ENCODE results near the gene CALCOCO1. TPM values are rescaled to one million over a fixed set of nuclear protein-coding genes. Genes with fewer than 3 reads are reported as not detected.

CALCOCO1 gene, protein sequence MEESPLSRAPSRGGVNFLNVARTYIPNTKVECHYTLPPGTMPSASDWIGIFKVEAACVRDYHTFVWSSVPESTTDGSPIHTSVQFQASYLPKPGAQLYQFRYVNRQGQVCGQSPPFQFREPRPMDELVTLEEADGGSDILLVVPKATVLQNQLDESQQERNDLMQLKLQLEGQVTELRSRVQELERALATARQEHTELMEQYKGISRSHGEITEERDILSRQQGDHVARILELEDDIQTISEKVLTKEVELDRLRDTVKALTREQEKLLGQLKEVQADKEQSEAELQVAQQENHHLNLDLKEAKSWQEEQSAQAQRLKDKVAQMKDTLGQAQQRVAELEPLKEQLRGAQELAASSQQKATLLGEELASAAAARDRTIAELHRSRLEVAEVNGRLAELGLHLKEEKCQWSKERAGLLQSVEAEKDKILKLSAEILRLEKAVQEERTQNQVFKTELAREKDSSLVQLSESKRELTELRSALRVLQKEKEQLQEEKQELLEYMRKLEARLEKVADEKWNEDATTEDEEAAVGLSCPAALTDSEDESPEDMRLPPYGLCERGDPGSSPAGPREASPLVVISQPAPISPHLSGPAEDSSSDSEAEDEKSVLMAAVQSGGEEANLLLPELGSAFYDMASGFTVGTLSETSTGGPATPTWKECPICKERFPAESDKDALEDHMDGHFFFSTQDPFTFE
- 100 to 1,000 TPM; 118 to 186 (median 168) TPM for total RNA-seq

DNA sequence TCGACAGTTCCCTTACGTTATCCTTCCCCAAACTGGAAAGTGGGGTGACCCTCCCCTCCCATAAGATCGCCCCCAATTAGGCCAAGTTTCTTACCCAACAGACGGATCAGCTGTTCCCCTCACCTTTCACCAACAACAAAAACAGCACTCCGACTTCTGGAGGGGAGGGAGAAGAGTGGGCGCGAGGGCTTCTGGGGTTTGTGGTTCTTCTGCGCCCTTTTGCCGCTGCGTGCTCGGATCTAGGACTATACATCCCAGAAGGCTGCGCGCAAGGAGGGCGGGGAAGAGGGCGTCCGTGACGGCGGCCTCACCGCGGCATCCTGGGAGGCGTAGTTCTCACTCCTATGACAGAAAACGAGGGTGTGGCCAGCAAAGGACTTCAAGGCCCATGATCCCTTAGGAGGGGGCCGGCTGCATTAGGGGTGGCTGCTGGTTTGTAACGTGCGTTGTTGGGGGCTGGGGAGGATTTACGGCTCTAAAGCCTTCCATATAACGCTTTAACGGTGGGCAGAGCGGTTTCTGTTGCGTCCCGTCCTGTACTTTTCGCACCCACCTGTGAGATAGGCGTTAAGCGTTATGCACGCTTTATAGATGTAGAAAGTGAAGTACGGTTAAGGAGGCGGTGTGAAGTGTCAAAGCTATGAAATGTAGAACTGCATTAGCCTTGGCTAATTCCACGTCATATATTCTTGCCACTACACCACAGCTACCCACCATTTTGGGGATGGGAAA is at the start of gene CALCOCO1:
CALCOCO1 (minus strand) TSS at position 143 of the 732 bp plus-strand sequence. CDS start 2,210 bp downstream, outside the sequence.
- peak; percentile 98 for DNase-seq
- intact Hi-C loops (cut with DNase I; ENCODE audit: low total_unique reads), result no loop called here
- Histone ChIP-seq H3K27me3 (no peaks in the 10 kb centered on the region), H3K4me3 (peak within 1 kb of the TSS; percentile 54 to 93 (median 88)), H3K4me1 (peaks cover 10 to 20% (median 17%) of the 10 kb centered on the region in 4 donors), H3K36me3 (peaks cover 0 to 22% (median 0%) of the 10 kb centered on the region in 4 donors), H3K9me3 (no peaks in the 10 kb centered on the region), H3K27ac (peak within 1 kb of the TSS; percentile 76 to 84 (median 82))
- in situ Hi-C loops (cut with MboI; ENCODE audit: low pct_ligation_motif_present in 1 of 4, low pct_unique_long_range_greater_than_20kb in 1 of 4, low sequenced_read_pairs in 3 of 4), result no loop called here
- WGBS, 2 donors (ENCODE audit: low coverage in 1 of 2), result 0% methylated on average over 2 to 38 of the region's 38 CpGs
- TF ChIP-seq, protein P1, sequence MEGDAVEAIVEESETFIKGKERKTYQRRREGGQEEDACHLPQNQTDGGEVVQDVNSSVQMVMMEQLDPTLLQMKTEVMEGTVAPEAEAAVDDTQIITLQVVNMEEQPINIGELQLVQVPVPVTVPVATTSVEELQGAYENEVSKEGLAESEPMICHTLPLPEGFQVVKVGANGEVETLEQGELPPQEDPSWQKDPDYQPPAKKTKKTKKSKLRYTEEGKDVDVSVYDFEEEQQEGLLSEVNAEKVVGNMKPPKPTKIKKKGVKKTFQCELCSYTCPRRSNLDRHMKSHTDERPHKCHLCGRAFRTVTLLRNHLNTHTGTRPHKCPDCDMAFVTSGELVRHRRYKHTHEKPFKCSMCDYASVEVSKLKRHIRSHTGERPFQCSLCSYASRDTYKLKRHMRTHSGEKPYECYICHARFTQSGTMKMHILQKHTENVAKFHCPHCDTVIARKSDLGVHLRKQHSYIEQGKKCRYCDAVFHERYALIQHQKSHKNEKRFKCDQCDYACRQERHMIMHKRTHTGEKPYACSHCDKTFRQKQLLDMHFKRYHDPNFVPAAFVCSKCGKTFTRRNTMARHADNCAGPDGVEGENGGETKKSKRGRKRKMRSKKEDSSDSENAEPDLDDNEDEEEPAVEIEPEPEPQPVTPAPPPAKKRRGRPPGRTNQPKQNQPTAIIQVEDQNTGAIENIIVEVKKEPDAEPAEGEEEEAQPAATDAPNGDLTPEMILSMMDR (IDR thresholded peaks at IDR 0.05), result no peak
- peak; percentile 44 for TF ChIP-seq POLR2A (IDR thresholded peaks at IDR 0.05)
- no peak for TF ChIP-seq EP300 (IDR thresholded peaks at IDR 0.05; ENCODE audit: low read depth)
- peak; percentile 32 to 69 (median 52) for TF ChIP-seq POLR2AphosphoS5 (IDR thresholded peaks at IDR 0.05)

DNA sequence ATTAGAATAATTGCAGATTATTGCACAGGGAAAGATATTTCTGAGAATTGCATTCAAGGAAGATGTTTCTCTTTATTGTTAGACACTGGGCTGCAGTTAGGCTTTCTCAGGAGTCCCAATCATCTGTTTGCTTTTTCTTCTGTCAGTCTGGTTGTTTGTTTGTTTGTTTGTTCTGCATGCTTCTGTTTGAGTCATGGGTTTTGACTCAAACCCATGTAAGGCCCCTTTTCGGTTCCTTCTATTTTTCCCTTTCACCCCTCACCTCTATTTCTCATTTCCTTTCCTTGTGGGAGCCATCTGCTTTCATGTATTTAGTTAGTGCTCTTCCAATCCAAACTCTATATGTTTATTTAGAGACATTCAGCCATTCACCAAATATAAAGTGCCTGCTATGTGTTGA is 49.6 kb upstream of the CALCOCO1 start:
- Histone ChIP-seq H3K4me3 (no peak overlapping the region), H3K4me1 (no peaks in the 10 kb centered on the region), H3K27me3 (peaks cover 96% of the 10 kb centered on the region), H3K27ac (no peak overlapping the region), H3K9me3 (no peaks in the 10 kb centered on the region), H3K36me3 (no peaks in the 10 kb centered on the region)
- no peak for DNase-seq
- WGBS, 2 donors (ENCODE audit: low coverage in 1 of 2), result 25 to 46% methylated on average over 1 of the region's 1 CpG
- intact Hi-C loops (cut with DNase I; ENCODE audit: low total_unique reads), result no loop called here
- in situ Hi-C loops (cut with MboI; ENCODE audit: low pct_ligation_motif_present in 1 of 4, low pct_unique_long_range_greater_than_20kb in 1 of 4, low sequenced_read_pairs in 3 of 4), result loop anchor here in 2 of 4 donors (25.0 kb wide), 2 partner anchors 210 to 435 kb away; partner anchors contain the start of gene HOXC10 (in 1 of the 2)
- TF ChIP-seq POLR2AphosphoS5 (IDR thresholded peaks at IDR 0.05), result no peak
- TF ChIP-seq EP300 (IDR thresholded peaks at IDR 0.05; ENCODE audit: low read depth), result no peak
- no peak for TF ChIP-seq POLR2A (IDR thresholded peaks at IDR 0.05)
- TF ChIP-seq, protein P1 (IDR thresholded peaks at IDR 0.05), result no peak

DNA sequence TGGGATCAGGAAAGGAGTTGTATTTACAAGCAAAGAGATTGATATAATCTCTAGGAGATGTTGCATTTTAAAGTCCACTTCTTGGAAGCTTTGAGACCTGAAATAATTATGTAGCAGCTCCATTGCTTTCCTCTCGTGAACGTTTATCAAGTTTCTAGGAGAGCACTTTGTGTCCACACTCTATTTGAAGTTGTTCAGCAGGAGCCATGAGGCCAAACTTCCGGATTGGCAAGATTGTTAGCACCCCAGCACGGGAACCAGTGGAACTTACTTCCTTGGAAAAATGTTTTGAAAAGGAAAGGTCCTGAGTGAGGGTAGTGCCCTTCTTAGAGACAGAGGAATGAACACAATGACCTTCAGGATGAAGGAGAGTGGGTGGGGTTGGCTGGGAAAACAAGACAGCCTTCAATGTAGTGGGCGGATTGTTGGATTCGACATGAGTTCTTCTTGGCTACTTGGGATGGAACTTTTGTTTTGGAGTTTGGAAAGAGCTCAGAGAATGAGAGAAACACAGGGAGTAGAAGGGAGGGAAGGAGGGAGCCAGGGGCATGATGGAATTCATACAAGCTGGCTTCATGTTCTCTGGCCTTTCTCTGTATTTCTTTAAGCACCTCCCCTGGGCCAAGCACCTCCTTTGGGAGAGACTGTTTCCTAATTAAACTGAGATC is 48.4 kb upstream of the CALCOCO1 start:
- in situ Hi-C loops (cut with MboI; ENCODE audit: low pct_ligation_motif_present in 1 of 4, low pct_unique_long_range_greater_than_20kb in 1 of 4, low sequenced_read_pairs in 3 of 4) (loop anchor here in 2 of 4 donors (25.0 kb wide), 2 partner anchors 212 to 437 kb away; partner anchors contain the start of gene HOXC10 (in 1 of the 2)), intact Hi-C loops (cut with DNase I; ENCODE audit: low total_unique reads) (no loop called here)
- 29 to 44% methylated on average over 4 to 6 of the region's 6 CpGs for WGBS, 2 donors (ENCODE audit: low coverage in 1 of 2)
- no peaks in the 10 kb centered on the region for H3K4me1 ChIP-seq
- TF ChIP-seq EP300 (IDR thresholded peaks at IDR 0.05; ENCODE audit: low read depth), result no peak
- TF ChIP-seq POLR2AphosphoS5 (IDR thresholded peaks at IDR 0.05), result no peak
- TF ChIP-seq, protein P1 (IDR thresholded peaks at IDR 0.05), result no peak
- TF ChIP-seq POLR2A (IDR thresholded peaks at IDR 0.05), result no peak
- no peak overlapping the region for H3K4me3 ChIP-seq
- DNase-seq, result no peak
- H3K36me3 ChIP-seq, result no peaks in the 10 kb centered on the region
- peaks cover 96% of the 10 kb centered on the region for H3K27me3 ChIP-seq
- no peaks in the 10 kb centered on the region for H3K9me3 ChIP-seq
- H3K27ac ChIP-seq, result no peak overlapping the region

Measured in transverse colon (tissue), 4 donors.